Endodermal cell (in vitro differentiated cells): ENCODE measurements around the gene BMF. TPM values are rescaled to one million over a fixed set of nuclear protein-coding genes. Genes with fewer than 3 reads are reported as not detected.
"Not testable (repeated sequence)": the region's sequence is repeated elsewhere in the genome, so short reads cannot be mapped to it uniquely, and the experiment has no call there.

Source experiments
- DNase-seq: peaks from one replicate; pipeline ENCODE4 v3.0.0-alpha.2; 2017
- H3K27ac ChIP-seq: 2 replicates; pipeline ENCODE4 v1.5.1; 2013; ENCODE audit warnings: mild to moderate bottlenecking, low read depth, low read length, moderate library complexity
- H3K27me3 ChIP-seq: 2 replicates; pipeline ENCODE4 v1.6.1; 2013; ENCODE audit warnings: mild to moderate bottlenecking, low read length, moderate library complexity; ENCODE audit not compliant: insufficient read depth, control insufficient read depth, poor library complexity, severe bottlenecking
- H3K36me3 ChIP-seq: 2 replicates; pipeline ENCODE4 v1.7.0; 2013; ENCODE audit warnings: mild to moderate bottlenecking, low read length, moderate library complexity; ENCODE audit not compliant: control insufficient read depth, insufficient read depth
- H3K4me1 ChIP-seq: one replicate; pipeline ENCODE4 v1.7.0; 2013; ENCODE audit warnings: low read length; ENCODE audit not compliant: control insufficient read depth, insufficient read depth
- H3K4me3 ChIP-seq: 2 replicates; pipeline ENCODE4 v1.5.1; 2013; ENCODE audit warnings: mild to moderate bottlenecking, low read length, moderate library complexity
- H3K9ac ChIP-seq: 2 replicates; pipeline ENCODE4 v1.6.1; 2013; ENCODE audit warnings: mild to moderate bottlenecking, low read length, moderate library complexity; ENCODE audit not compliant: poor library complexity, severe bottlenecking; ENCODE audit errors: extremely low read depth
- H3K9me3 ChIP-seq: 2 replicates; pipeline ENCODE4 v1.6.1; 2013; ENCODE audit warnings: mild to moderate bottlenecking, low read length, moderate library complexity; ENCODE audit not compliant: control insufficient read depth
- H3K27ac Mint-ChIP-seq: 2 replicates; pipeline ENCODE4 v1.8.0; 2020; ENCODE audit warnings: mixed read lengths
- H3K27me3 Mint-ChIP-seq: 2 replicates; pipeline ENCODE4 v1.8.0; 2021; ENCODE audit warnings: mild to moderate bottlenecking, mixed read lengths; ENCODE audit not compliant: insufficient read depth
- H3K36me3 Mint-ChIP-seq: 2 replicates; pipeline ENCODE4 v1.8.0; 2020; ENCODE audit warnings: low read depth, mixed read lengths
- H3K4me1 Mint-ChIP-seq: 2 replicates; pipeline ENCODE4 v1.8.0; 2020; ENCODE audit warnings: mixed read lengths
- H3K4me3 Mint-ChIP-seq: 2 replicates; pipeline ENCODE4 v1.8.0; 2020; ENCODE audit warnings: mild to moderate bottlenecking, moderate library complexity, mixed read lengths
- H3K9me3 Mint-ChIP-seq: 2 replicates; pipeline ENCODE4 v1.8.0; 2020; ENCODE audit warnings: mild to moderate bottlenecking, mixed read lengths
- whole genome bisulfite sequencing, 2 experiments: methylation state at CpG; one replicate each; pipeline versions ENCODE4 v1.1.5 to v1.1.7; 2013; ENCODE audit warnings: missing lambda C conversion rate in 2 of 2, mixed read lengths in 1 of 2; ENCODE audit not compliant: insufficient coverage in 1 of 2, insufficient read length in 1 of 2; 5-methylcytosine and 5-hydroxymethylcytosine counted together
- total RNA-seq, 2 donors: library from RNA; stranded (reverse); fragmentation: NEBNext Ultra II Directional in 1 of 2; extraction: Animal tissue kit (Norgen Biotek cat#: 25700) in 1 of 2; gene quantifications; 2 replicates in 1 of 2; 3 replicates in 1 of 2; pipeline ENCODE4 v1.2.1, GENCODE V29; 2021
- TF ChIP-seq, protein P1 (sequence below): fragments of 200-600 bp; sonication (generic); conservative IDR thresholded peaks from 2 replicates; pipeline ENCODE4 v1.5.0; 2021; ENCODE audit warnings: antibody characterized with exemption, mild to moderate bottlenecking

Gene BMF
- total RNA-seq, 2 donors from 2014 or later, result 48.3 to 53.5 TPM

DNA sequence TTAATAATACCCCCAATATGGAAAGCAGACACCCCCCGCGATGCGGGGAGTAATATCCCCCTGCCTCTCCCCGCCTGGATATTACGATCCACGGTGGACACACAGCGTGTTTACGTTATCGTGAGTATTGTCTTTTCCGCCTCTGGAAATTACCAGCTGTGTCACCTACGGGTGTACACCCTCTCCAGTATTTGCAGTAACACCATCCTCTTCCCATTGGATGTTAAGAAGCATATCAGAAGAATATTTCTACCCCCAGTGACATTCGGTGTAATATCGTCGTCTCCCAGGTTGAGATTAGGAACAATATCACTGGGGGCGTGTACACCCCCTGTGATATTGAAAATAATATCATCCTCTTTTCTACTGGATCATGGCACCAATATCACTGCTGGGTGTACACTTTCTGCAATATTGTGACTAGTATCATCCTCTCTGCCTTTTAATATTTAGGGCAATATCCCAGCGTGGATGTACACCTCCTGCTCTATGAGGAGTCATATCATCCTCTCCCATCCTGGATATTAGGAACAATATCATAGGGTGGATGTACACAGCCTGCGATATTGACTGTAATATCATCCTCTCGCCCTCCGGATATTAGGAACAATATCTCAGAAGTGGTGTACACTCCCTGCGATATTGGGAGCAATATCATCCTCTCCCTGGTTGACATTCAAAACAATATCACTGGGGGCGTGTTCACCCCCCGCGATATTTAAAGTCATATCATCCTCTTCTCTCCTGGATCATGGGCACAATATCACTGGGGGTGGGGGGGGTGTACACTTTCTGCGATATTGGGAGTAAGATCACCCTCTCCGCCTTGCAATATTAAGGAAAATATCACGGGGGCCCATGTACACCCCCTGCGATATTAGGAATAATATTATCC is 20.3 kb upstream of the BMF start:
- Mint-ChIP-seq H3K4me3 (no peak overlapping the region), H3K27me3 (peaks cover 5% of the 10 kb centered on the region), H3K27ac (no peak overlapping the region), H3K36me3 (no peaks in the 10 kb centered on the region), H3K9me3 (no peaks in the 10 kb centered on the region), H3K4me1 (peaks cover 3% of the 10 kb centered on the region)
- no peak for DNase-seq
- no peak overlapping the region for H3K9ac ChIP-seq
- H3K4me1 ChIP-seq, result no peaks in the 10 kb centered on the region
- 86 to 87% methylated on average over 21 to 27 of the region's 27 CpGs for WGBS, 2 experiments
- TF ChIP-seq, protein P1, sequence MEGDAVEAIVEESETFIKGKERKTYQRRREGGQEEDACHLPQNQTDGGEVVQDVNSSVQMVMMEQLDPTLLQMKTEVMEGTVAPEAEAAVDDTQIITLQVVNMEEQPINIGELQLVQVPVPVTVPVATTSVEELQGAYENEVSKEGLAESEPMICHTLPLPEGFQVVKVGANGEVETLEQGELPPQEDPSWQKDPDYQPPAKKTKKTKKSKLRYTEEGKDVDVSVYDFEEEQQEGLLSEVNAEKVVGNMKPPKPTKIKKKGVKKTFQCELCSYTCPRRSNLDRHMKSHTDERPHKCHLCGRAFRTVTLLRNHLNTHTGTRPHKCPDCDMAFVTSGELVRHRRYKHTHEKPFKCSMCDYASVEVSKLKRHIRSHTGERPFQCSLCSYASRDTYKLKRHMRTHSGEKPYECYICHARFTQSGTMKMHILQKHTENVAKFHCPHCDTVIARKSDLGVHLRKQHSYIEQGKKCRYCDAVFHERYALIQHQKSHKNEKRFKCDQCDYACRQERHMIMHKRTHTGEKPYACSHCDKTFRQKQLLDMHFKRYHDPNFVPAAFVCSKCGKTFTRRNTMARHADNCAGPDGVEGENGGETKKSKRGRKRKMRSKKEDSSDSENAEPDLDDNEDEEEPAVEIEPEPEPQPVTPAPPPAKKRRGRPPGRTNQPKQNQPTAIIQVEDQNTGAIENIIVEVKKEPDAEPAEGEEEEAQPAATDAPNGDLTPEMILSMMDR, result no peak
- H3K4me3 ChIP-seq, result no peak overlapping the region
- H3K9me3 ChIP-seq, result no peaks in the 10 kb centered on the region
- H3K36me3 ChIP-seq, result no peaks in the 10 kb centered on the region
- H3K27ac ChIP-seq, result no peak overlapping the region
- peaks cover 22% of the 10 kb centered on the region for H3K27me3 ChIP-seq

DNA sequence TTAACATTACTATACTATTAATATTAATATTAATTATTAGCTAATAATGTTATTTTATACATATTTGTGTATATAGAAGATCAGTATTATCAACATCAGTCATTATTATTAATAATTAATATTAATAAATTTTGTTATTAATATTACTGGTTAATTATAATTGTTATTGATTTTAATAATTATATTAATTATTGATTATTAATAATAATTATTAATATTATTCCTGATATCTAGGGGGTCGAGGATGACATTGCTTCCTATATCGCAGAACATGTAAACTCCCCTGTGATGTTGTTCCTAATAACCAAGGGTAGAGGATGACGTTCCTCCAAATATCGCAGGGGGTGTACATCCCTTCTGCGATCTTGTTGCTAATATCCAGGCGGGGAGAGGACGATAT is 17.3 kb upstream of the BMF start:
- Histone ChIP-seq H3K9me3 (no peaks in the 10 kb centered on the region), H3K27ac (no peak overlapping the region), H3K27me3 (peaks cover 22% of the 10 kb centered on the region), H3K9ac (no peak overlapping the region), H3K4me1 (no peaks in the 10 kb centered on the region), H3K4me3 (no peak overlapping the region), H3K36me3 (no peaks in the 10 kb centered on the region)
- Mint-ChIP-seq H3K4me3 (no peak overlapping the region), H3K27me3 (peaks cover 5% of the 10 kb centered on the region), H3K9me3 (no peaks in the 10 kb centered on the region), H3K27ac (no peak overlapping the region), H3K4me1 (peaks cover 5% of the 10 kb centered on the region), H3K36me3 (no peaks in the 10 kb centered on the region)
- no peak for DNase-seq
- TF ChIP-seq, protein P1, result no peak
- WGBS, 2 experiments, result 95 to 97% methylated on average over 5 to 7 of the region's 7 CpGs

DNA sequence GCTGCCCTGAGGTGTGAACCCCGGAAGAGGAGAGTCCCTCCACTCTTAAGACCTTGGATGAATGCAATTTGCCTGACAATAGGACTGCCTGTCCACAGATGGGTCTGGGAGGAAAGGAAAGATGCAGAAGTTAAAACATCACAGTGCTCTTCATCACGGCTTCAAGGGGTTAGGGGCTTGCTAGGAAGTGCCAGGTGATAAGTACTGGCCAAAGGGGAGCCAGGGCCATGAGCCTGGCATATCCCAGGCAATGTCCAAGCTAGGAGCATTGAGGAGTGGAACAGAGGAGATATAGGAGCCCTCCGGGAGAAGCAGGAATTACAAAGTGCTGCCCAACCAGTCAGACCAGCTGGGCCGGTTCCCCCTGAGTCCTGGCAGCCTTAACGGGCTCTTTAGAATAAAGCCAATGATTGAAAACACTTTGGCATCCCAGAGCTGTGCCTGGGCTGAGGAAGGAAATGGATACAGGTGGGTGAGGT is 16.2 kb upstream of the BMF start:
- peaks cover 22% of the 10 kb centered on the region for H3K27me3 ChIP-seq
- H3K4me1 Mint-ChIP-seq, H3K9ac ChIP-seq, H3K9me3 Mint-ChIP-seq, H3K36me3 ChIP-seq, H3K27ac ChIP-seq, H3K4me1 ChIP-seq, H3K4me3 Mint-ChIP-seq, H3K9me3 ChIP-seq, H3K4me3 ChIP-seq, H3K27me3 Mint-ChIP-seq, H3K36me3 Mint-ChIP-seq: not testable (repeated sequence)
- H3K27ac Mint-ChIP-seq, result peak overlapping the region; percentile 83
- peak; percentile 66 for DNase-seq
- 67 to 100% methylated on average over 1 to 4 of the region's 5 CpGs for WGBS, 2 experiments

- not testable (repeated sequence) for H3K27me3 Mint-ChIP-seq, H3K4me3 Mint-ChIP-seq, H3K9me3 ChIP-seq, H3K4me3 ChIP-seq, H3K4me1 ChIP-seq, H3K9me3 Mint-ChIP-seq, H3K36me3 Mint-ChIP-seq, H3K9ac ChIP-seq, H3K4me1 Mint-ChIP-seq, H3K27ac ChIP-seq, DNase-seq, H3K36me3 ChIP-seq
- WGBS, 2 experiments, result 92 to 94% methylated on average over 2 to 3 of the region's 3 CpGs
- H3K27me3 ChIP-seq, result peaks cover 20% of the 10 kb centered on the region
- H3K27ac Mint-ChIP-seq, result peak overlapping the region; percentile 83
Observed at GRCh38 chr15:40124333-40124732, 15.7 kb upstream of the BMF start.

GRCh38 chr15:40123863-40124262 is 15.2 kb upstream of the BMF start:
- not testable (repeated sequence) for H3K9me3 ChIP-seq, H3K4me1 Mint-ChIP-seq, H3K4me3 Mint-ChIP-seq, DNase-seq, H3K27ac ChIP-seq, H3K36me3 ChIP-seq, H3K9ac ChIP-seq, H3K27ac Mint-ChIP-seq, H3K4me1 ChIP-seq, H3K36me3 Mint-ChIP-seq, H3K27me3 Mint-ChIP-seq, H3K4me3 ChIP-seq, H3K9me3 Mint-ChIP-seq
- 89 to 90% methylated on average over 2 to 3 of the region's 5 CpGs for WGBS, 2 experiments
- H3K27me3 ChIP-seq, result peaks cover 15% of the 10 kb centered on the region
